Epidermal melanocyte (primary cell): ENCODE data around the gene PLXNA4.

Source experiments
- DNase-seq: peaks from one replicate; pipeline ENCODE4 v3.0.0; 2011; ENCODE audit warnings: low spot score; ENCODE audit not compliant: insufficient read length

PLXNA4 gene

GRCh38 chr7:132588596-132588995 is 12.3 kb upstream of the PLXNA4 start:
- no peak for DNase-seq

- no peak for DNase-seq
These were observed 8.7 kb upstream of the PLXNA4 start for GRCh38 chr7:132584796-132585494.

GRCh38 chr7:132581431-132581830 is 5.2 kb upstream of the PLXNA4 start:
- no peak for DNase-seq

- no peak for DNase-seq
These were observed 4.5 kb upstream of the PLXNA4 start for GRCh38 chr7:132580717-132581285.

- no peak for DNase-seq
These were observed 4.0 kb upstream of the PLXNA4 start for GRCh38 chr7:132580277-132580676.

- DNase-seq = no peak
These were observed 3.1 kb upstream of the PLXNA4 start for GRCh38 chr7:132579260-132579899.

- no peak for DNase-seq
These were observed 2.6 kb upstream of the PLXNA4 start for GRCh38 chr7:132578826-132579225.

- no peak for DNase-seq
These were observed 1.7 kb upstream of the PLXNA4 start for GRCh38 chr7:132578050-132578370.

GRCh38 chr7:132577206-132578049 is 1.2 kb upstream of the PLXNA4 start:
- DNase-seq = no peak

- no peak for DNase-seq
These were observed 433 bp upstream of the PLXNA4 start for GRCh38 chr7:132576721-132577085.

GRCh38 chr7:132575419-132575981 is 770 bp downstream of the PLXNA4 start:
- no peak for DNase-seq

GRCh38 chr7:132574223-132574622 is 2.0 kb downstream of the PLXNA4 start:
- no peak for DNase-seq

- no peak for DNase-seq
These were observed 2.9 kb downstream of the PLXNA4 start for GRCh38 chr7:132573251-132573955.

- DNase-seq = no peak
These were observed 3.7 kb downstream of the PLXNA4 start for GRCh38 chr7:132572526-132572925.

- no peak for DNase-seq
These were observed 4.3 kb downstream of the PLXNA4 start for GRCh38 chr7:132571970-132572369.

- DNase-seq = no peak
These were observed 6.2 kb downstream of the PLXNA4 start for GRCh38 chr7:132569884-132570614.

- DNase-seq = no peak
These were observed 7.3 kb downstream of the PLXNA4 start for GRCh38 chr7:132568962-132569361.

GRCh38 chr7:132565885-132566284 is 10.4 kb downstream of the PLXNA4 start:
- DNase-seq = no peak

- DNase-seq = no peak
These were observed 10.8 kb downstream of the PLXNA4 start for GRCh38 chr7:132565441-132565840.

GRCh38 chr7:132564849-132565248 is 11.4 kb downstream of the PLXNA4 start:
- no peak for DNase-seq

GRCh38 chr7:132564090-132564489 is 12.2 kb downstream of the PLXNA4 start:
- no peak for DNase-seq
